Heart left ventricle (tissue), 13 donors: ENCODE results near the gene PLBD1.

Experiments
- CTCF ChIP-seq, 12 donors: fragments of 200-600 bp; sonication (generic) in 4 of 12; IDR thresholded peaks; one replicate each; pipeline versions ENCODE4 v1.5.0 to v1.8.0; 2018 to 2022; ENCODE audit warnings: antibody characterized with exemption in 12 of 12, mild to moderate bottlenecking in 5 of 12
- POLR2A ChIP-seq, 2 donors: fragments of 450-650 bp; IDR thresholded peaks; one replicate each; pipeline ENCODE4 v1.6.1; 2017; ENCODE audit warnings: antibody characterized with exemption in 2 of 2, mild to moderate bottlenecking in 2 of 2, moderate library complexity in 2 of 2
- donor health status: ischemic (EF 13 %, LVEDD 7.1; RV severe dilation, severe dysfunction).
- donor health status: DM: no; HTN: yes; CAD: no.
- donor health status: DM: no; HTN: no; CAD: no.
- donor health status: ischemic (EF 25% LVEDD 6.9; RV normal size, moderate dysfunction).
- donor health status: ischemic (EF 25% LVEDD 5.7; RV mildly dilated, moderate dysfunction).
- donor health status: ischemic (EF 35%, LVEDD 5.7; RV mildly dilated, moderate dysfunction).
- donor health status: nonischemic (EF 11% LVEDD 7.7; RV severe dilation, severe dysfunction).
- donor health status: DM: yes; HTN: yes; CAD: no.
- donor health status: PGD.
- donor health status: ischemic (EF 29% LVEDD 5.4; RV normal size, mild dysfunction).
- donor health status: nonischemic (EF 23%, LVEDD 6.1; RV moderate dilation, normal function).

GRCh38 chr12:14563046-14563445 is 4.6 kb downstream of the PLBD1 start:
- TF ChIP-seq CTCF (IDR thresholded peaks at IDR 0.05) (no peak), POLR2A (IDR thresholded peaks at IDR 0.05) (no peak)
